Cardiac fibroblast (primary cell): Measurements from ENCODE around the gene NEB.
"Not testable (repeated sequence)": the region's sequence is repeated elsewhere in the genome, so short reads cannot be mapped to it uniquely, and the experiment has no call there.

Source experiments
- DNase-seq, 2 donors: peaks; one replicate each; pipeline versions ENCODE4 v3.0.0 to v3.0.0-alpha.2; 2010; ENCODE audit warnings: low read depth in 2 of 2
- H3K4me3 ChIP-seq, 2 donors: replicated peaks in 1 of 2; 1 replicate in 1 of 2; 2 replicates in 1 of 2; pipeline ENCODE4 v1.5.1; 2011; ENCODE audit warnings: low read depth in 2 of 2, low read length in 2 of 2, mild to moderate bottlenecking in 2 of 2, moderate library complexity in 1 of 2
- CTCF ChIP-seq: IDR thresholded peaks from one replicate; pipeline ENCODE4 v1.5.1; 2011; ENCODE audit warnings: low read depth, mild to moderate bottlenecking, low read length, inconsistent platforms

NEB gene

GRCh38 chr2:151708788-151709187 is 25.5 kb downstream of the NEB start:
- TF ChIP-seq CTCF, result no peak
- no peak for DNase-seq
- H3K4me3 ChIP-seq, result no peak overlapping the region

GRCh38 chr2:151707857-151708256 is 26.4 kb downstream of the NEB start:
- H3K4me3 ChIP-seq, result no peak overlapping the region
- DNase-seq, result no peak
- TF ChIP-seq CTCF, result no peak

GRCh38 chr2:151704480-151704961 is 29.8 kb downstream of the NEB start:
- not testable (repeated sequence) for H3K4me3 ChIP-seq, DNase-seq

- DNase-seq, H3K4me3 ChIP-seq: not testable (repeated sequence)
These were observed 36.1 kb downstream of the NEB start for GRCh38 chr2:151698134-151698533.

- no peak overlapping the region for H3K4me3 ChIP-seq
- TF ChIP-seq CTCF, result no peak
- DNase-seq, result no peak
These were observed 38.5 kb downstream of the NEB start for GRCh38 chr2:151695778-151696177.

GRCh38 chr2:151691631-151692030 is 42.6 kb downstream of the NEB start:
- TF ChIP-seq CTCF, result no peak
- no peak overlapping the region for H3K4me3 ChIP-seq
- DNase-seq, result peak in 1 of 2 donors; percentile 3

- no peak for TF ChIP-seq CTCF
- DNase-seq, result no peak
- H3K4me3 ChIP-seq, result no peak overlapping the region
These were observed 45.6 kb downstream of the NEB start for GRCh38 chr2:151688719-151689118.

- DNase-seq, result no peak
- TF ChIP-seq CTCF, result no peak
- no peak overlapping the region for H3K4me3 ChIP-seq
These were observed 51.7 kb downstream of the NEB start for GRCh38 chr2:151682459-151683003.
